H1 (cell line): ENCODE results near the gene PEX12. TPM values are rescaled to one million over a fixed set of nuclear protein-coding genes. Genes with fewer than 3 reads are reported as not detected.

Source experiments
- CTCF ChIA-PET: fragments of 300-600 bp; sonication (Branson Sonifier 250); formaldehyde crosslinking; loops from one replicate; lab custom pipeline; 2021; ENCODE audit not compliant: partially characterized antibody; lab: Charles Lee
- POLR2A ChIA-PET: fragments of 300-600 bp; sonication (Branson Sonifier 250); formaldehyde crosslinking; loops from one replicate; lab custom pipeline; 2021; ENCODE audit warnings: inconsistent platforms; ENCODE audit not compliant: partially characterized antibody; lab: Charles Lee
- DNase-seq, 2 experiments: peaks; one replicate each; pipeline versions ENCODE4 v3.0.0 to v3.0.0-alpha.2; 2010 to 2022; ENCODE audit warnings: low spot score in 2 of 2, low read depth in 1 of 2, mixed read lengths in 1 of 2
- FAIRE-seq: peaks from 2 replicates; lab custom pipeline; 2011; peaks lifted over from hg19 to GRCh38; lab: Jason Lieb, UNC
- H2AFZ ChIP-seq: 2 replicates; pipeline ENCODE4 v1.8.1; 2012; ENCODE audit warnings: low read length, inconsistent platforms
- H2AK5ac ChIP-seq: 2 replicates; pipeline ENCODE4 v1.6.1; 2013; ENCODE audit warnings: low read depth, low read length
- H2BK120ac ChIP-seq: replicated peaks from 2 replicates; pipeline ENCODE3; 2013; ENCODE audit warnings: low read depth, low read length, inconsistent platforms
- H2BK12ac ChIP-seq: 2 replicates; pipeline ENCODE4 v1.6.1; 2013; ENCODE audit warnings: low read depth, low read length
- H2BK15ac ChIP-seq: 2 replicates; pipeline ENCODE4 v1.6.1; 2013; ENCODE audit warnings: low read length
- H2BK20ac ChIP-seq: 2 replicates; pipeline ENCODE4 v1.6.1; 2013; ENCODE audit warnings: low read length
- H2BK5ac ChIP-seq: 2 replicates; pipeline ENCODE4 v1.6.1; 2013; ENCODE audit warnings: low read depth, low read length
- H3K14ac ChIP-seq: 2 replicates; pipeline ENCODE4 v1.6.1; 2013; ENCODE audit warnings: inconsistent platforms; ENCODE audit not compliant: insufficient read length
- H3K18ac ChIP-seq: 2 replicates; pipeline ENCODE4 v1.6.1; 2013; ENCODE audit warnings: low read length; ENCODE audit errors: extremely low read depth
- H3K23ac ChIP-seq: 2 replicates; pipeline ENCODE4 v1.6.1; 2013; ENCODE audit warnings: inconsistent platforms; ENCODE audit not compliant: insufficient read length
- H3K23me2 ChIP-seq: 2 replicates; pipeline ENCODE4 v1.6.1; 2013; ENCODE audit warnings: low read depth, low read length
- H3K27ac ChIP-seq: 2 replicates; pipeline ENCODE4 v1.6.1; 2011; ENCODE audit warnings: low read depth, low read length, inconsistent platforms
- H3K27me3 ChIP-seq, 4 experiments: replicated peaks in 1 of 4; 1 replicate in 1 of 4; 2 replicates in 3 of 4; pipeline versions ENCODE4 v1.6.1 to v1.8.1; 2011 to 2013; ENCODE audit warnings: low read length in 3 of 4, mild to moderate bottlenecking in 3 of 4, inconsistent platforms in 2 of 4, mixed read lengths in 2 of 4, moderate library complexity in 1 of 4; ENCODE audit not compliant: control insufficient read depth in 3 of 4, insufficient read depth in 3 of 4; ENCODE audit errors: extremely low read depth in 1 of 4
- H3K36me3 ChIP-seq, 4 experiments: 2 replicates each; pipeline versions ENCODE4 v1.6.1 to v1.8.1; 2011 to 2013; ENCODE audit warnings: mild to moderate bottlenecking in 4 of 4, low read length in 3 of 4, moderate library complexity in 2 of 4, control low read depth in 1 of 4, inconsistent platforms in 1 of 4; ENCODE audit not compliant: insufficient read depth in 4 of 4, control insufficient read depth in 2 of 4
- H3K4ac ChIP-seq: replicated peaks from 2 replicates; pipeline ENCODE3; 2013; ENCODE audit warnings: low read length, low read depth, mixed read lengths, inconsistent platforms; ENCODE audit not compliant: insufficient read length
- H3K4me1 ChIP-seq, 4 experiments: replicated peaks in 1 of 4; 1 replicate in 1 of 4; 2 replicates in 3 of 4; pipeline versions ENCODE4 v1.6.1 to v1.8.1; 2011 to 2013; ENCODE audit warnings: low read length in 3 of 4, inconsistent platforms in 2 of 4, mixed read lengths in 1 of 4; ENCODE audit not compliant: insufficient read depth in 4 of 4, control insufficient read depth in 3 of 4
- H3K4me2 ChIP-seq, 2 experiments: 2 replicates each; pipeline versions ENCODE4 v1.6.1 to v1.8.1; 2011 to 2013; ENCODE audit warnings: low read depth in 2 of 2, low read length in 2 of 2, control low read depth in 1 of 2, inconsistent platforms in 1 of 2, mild to moderate bottlenecking in 1 of 2; ENCODE audit not compliant: insufficient read depth in 1 of 2
- H3K4me3 ChIP-seq, 4 experiments: fragments of 200-600, 300-600 bp in 1 of 4; sonication (generic), shearing (Covaris generic), sonication (Bioruptor Twin) in 1 of 4; 2 replicates each; pipeline versions ENCODE4 v1.5.1 to v1.8.1; 2011 to 2016; ENCODE audit warnings: low read length in 4 of 4, low read depth in 3 of 4, control low read depth in 2 of 4, inconsistent platforms in 2 of 4, mild to moderate bottlenecking in 2 of 4, mixed read lengths in 1 of 4, moderate library complexity in 1 of 4; ENCODE audit not compliant: insufficient read depth in 2 of 4; ENCODE audit errors: extremely low read depth in 1 of 4
- H3K56ac ChIP-seq: replicated peaks from 2 replicates; pipeline ENCODE3; 2013; ENCODE audit warnings: low read depth, mild to moderate bottlenecking, mixed read lengths, low read length, inconsistent platforms; ENCODE audit not compliant: insufficient read length
- H3K79me1 ChIP-seq: 2 replicates; pipeline ENCODE4 v1.6.1; 2013; ENCODE audit warnings: low read depth, low read length, control low read depth
- H3K79me2 ChIP-seq, 2 experiments: 2 replicates each; pipeline versions ENCODE4 v1.6.1 to v1.8.1; 2012 to 2013; ENCODE audit warnings: low read length in 2 of 2, mild to moderate bottlenecking in 2 of 2, inconsistent platforms in 1 of 2; ENCODE audit not compliant: insufficient read depth in 2 of 2, control insufficient read depth in 1 of 2
- H3K9ac ChIP-seq, 4 experiments: replicated peaks in 1 of 4; 1 replicate in 1 of 4; 2 replicates in 3 of 4; pipeline versions ENCODE4 v1.6.1 to v1.8.1; 2011 to 2013; ENCODE audit warnings: low read depth in 3 of 4, low read length in 3 of 4, control low read depth in 2 of 4, mild to moderate bottlenecking in 2 of 4, moderate library complexity in 2 of 4, inconsistent platforms in 1 of 4; ENCODE audit errors: extremely low read depth in 1 of 4
- H3K9me3 ChIP-seq, 2 experiments: 2 replicates each; pipeline versions ENCODE4 v1.6.1 to v1.8.1; 2012 to 2013; ENCODE audit warnings: mild to moderate bottlenecking in 2 of 2, moderate library complexity in 2 of 2, control low read depth in 1 of 2, inconsistent platforms in 1 of 2, low read depth in 1 of 2, low read length in 1 of 2, mixed read lengths in 1 of 2; ENCODE audit not compliant: insufficient read depth in 2 of 2
- H4K20me1 ChIP-seq, 2 experiments: replicated peaks in 1 of 2; 2 replicates each; pipeline versions ENCODE3 to v1.8.1; 2011 to 2013; ENCODE audit warnings: inconsistent platforms in 2 of 2, low read length in 2 of 2, mild to moderate bottlenecking in 1 of 2; ENCODE audit not compliant: insufficient read depth in 2 of 2, control insufficient read depth in 1 of 2
- H4K5ac ChIP-seq: 2 replicates; pipeline ENCODE4 v1.6.1; 2013; ENCODE audit warnings: low read length, low read depth, mixed read lengths, inconsistent platforms; ENCODE audit not compliant: insufficient read length
- H4K8ac ChIP-seq: 2 replicates; pipeline ENCODE4 v1.8.0; 2013; ENCODE audit warnings: mild to moderate bottlenecking, moderate library complexity, low read length, inconsistent platforms; ENCODE audit not compliant: insufficient read depth; ENCODE audit errors: extremely low read depth
- H4K91ac ChIP-seq: replicated peaks from 2 replicates; pipeline ENCODE3; 2013; ENCODE audit warnings: low read length, mixed read lengths, inconsistent platforms; ENCODE audit not compliant: insufficient read length
- CHD1 ChIP-seq: IDR thresholded peaks from 2 replicates; pipeline ENCODE4 v1.6.1; 2012; ENCODE audit warnings: low read depth, low read length, improper control_type of control experiment
- CHD2 ChIP-seq: IDR thresholded peaks from 2 replicates; pipeline ENCODE4 v1.6.1; 2012; ENCODE audit warnings: low read length, improper control_type of control experiment
- FOSL1 ChIP-seq: IDR thresholded peaks from 2 replicates; pipeline ENCODE4 v1.6.1; 2011; ENCODE audit warnings: mild to moderate bottlenecking, low read depth, low read length, moderate library complexity; ENCODE audit not compliant: insufficient read depth
- WGBS, 2 experiments: shearing (Covaris generic) in 1 of 2; methylation state at CpG; one replicate each; pipeline versions ENCODE4 v1.1.6 to v1.1.7; 2013 to 2015; ENCODE audit warnings: low lambda C conversion rate in 2 of 2, mixed read lengths in 2 of 2, inconsistent platforms in 1 of 2, low coverage in 1 of 2, missing lambda C conversion rate in 1 of 2; ENCODE audit not compliant: insufficient replicate concordance in 2 of 2, insufficient coverage in 1 of 2, insufficient read length in 1 of 2; ENCODE audit errors: extremely low coverage in 1 of 2, missing lambda C conversion rate in 1 of 2; 5-methylcytosine and 5-hydroxymethylcytosine counted together
- polyA plus RNA-seq, 7 experiments: library from polyadenylated mRNA; depleted of rRNA in 3 of 7; stranded (reverse) in 5 of 7; unstranded in 2 of 7; fragments of >200 nt in 5 of 7; fragments of 200-250 nt in 2 of 7; gene quantifications; 1 replicate in 5 of 7; 2 replicates in 1 of 7; 4 replicates in 1 of 7; pipeline versions ENCODE4 v1.2.1 to v1.2.3, GENCODE V29; 2011 to 2013; ENCODE audit warnings: missing spikeins in 2 of 7, mixed read lengths in 2 of 7
- total RNA-seq: library from RNA; stranded (reverse); fragmentation: NEBNext Ultra II Directional; extraction: Animal tissue kit (Norgen Biotek cat#: 25700); gene quantifications from 2 replicates; pipeline ENCODE4 v1.2.1, GENCODE V29; 2021

PEX12 gene
- total and polyA plus RNA-seq, 2 of the 8 experiments (the other 6 are each of a cell fraction or from before 2014, with no cell fraction given) = 3.0 to 5.9 TPM

GRCh38 chr17:35537601-35538141 is 40.7 kb downstream of the PEX12 start, which contains the start of gene SLFN12L:
SLFN12L (minus strand) TSS chr17:35537678; CDS start chr17:35522364, 15,314 bp downstream.
- TF ChIP-seq CHD1 = no peak
- TF ChIP-seq CHD2 = no peak
- no peak for TF ChIP-seq FOSL1
- POLR2A ChIA-PET = interaction anchor here (1.2 kb wide), 1 partner anchor 41 kb away, joined by 3 read pairs; no protein-coding TSS in a partner anchor
- Histone ChIP-seq H3K27ac (no peak within 1 kb of the TSS), H3K4me2 (no peak within 1 kb of the TSS), H4K8ac (no peak within 1 kb of the TSS), H2BK20ac (no peak within 1 kb of the TSS), H2BK15ac (no peak within 1 kb of the TSS), H3K18ac (no peak within 1 kb of the TSS), H3K14ac (no peak within 1 kb of the TSS), H3K23me2 (no peaks in the 10 kb centered on the region), H2BK12ac (no peak within 1 kb of the TSS), H3K36me3 (no peaks in the 10 kb centered on the region), H4K20me1 (no peaks in the 10 kb centered on the region), H3K23ac (no peak within 1 kb of the TSS), H3K56ac (no peak within 1 kb of the TSS), H3K4me3 (no peak within 1 kb of the TSS), H4K5ac (no peak within 1 kb of the TSS), H3K79me1 (no peaks in the 10 kb centered on the region), H2AFZ (no peak within 1 kb of the TSS), H2BK5ac (no peak within 1 kb of the TSS), H3K27me3 (no peaks in the 10 kb centered on the region), H3K4ac (no peak within 1 kb of the TSS), H3K79me2 (no peaks in the 10 kb centered on the region), H3K9me3 (no peaks in the 10 kb centered on the region), H3K9ac (no peak within 1 kb of the TSS), H3K4me1 (no peaks in the 10 kb centered on the region), H2BK120ac (no peak within 1 kb of the TSS), H2AK5ac (no peak within 1 kb of the TSS), H4K91ac (no peak within 1 kb of the TSS)
- DNase-seq (no peak), FAIRE-seq (no peak)
- 80% methylated on average over 2 of the region's 2 CpGs; no CpG with 5 or more reads in 1 of the 2 experiments for WGBS, 2 experiments
- CTCF ChIA-PET = interaction anchor here (1.0 to 5.1 kb wide), 8 partner anchors 11 to 226 kb away, joined by 3 to 54 read pairs (median 4); no protein-coding TSS in a partner anchor
